ENCODE measurements around the gene MICAL3.

MICAL3 gene

GRCh38 chr22:17774926-17775685 is 249.3 kb downstream of the MICAL3 start:
- Histone ChIP-seq H2AFZ (no peak overlapping the region), H3K9me3 (ENCODE audit: control insufficient read depth, low read length) (no peaks in the 10 kb centered on the region), H3K27me3 (ENCODE audit: control insufficient read depth, insufficient read depth, low read length) (no peaks in the 10 kb centered on the region), H3K4me1 (peaks cover 6% of the 10 kb centered on the region), H3K4me3 (ENCODE audit: low read depth, low read length) (no peak overlapping the region), H3K4me2 (ENCODE audit: low read length) (no peak overlapping the region), H3K36me3 (ENCODE audit: control insufficient read depth, insufficient read depth, low read length) (no peaks in the 10 kb centered on the region), H3K27ac (no peak overlapping the region), H3K79me2 (no peaks in the 10 kb centered on the region), H3K9ac (no peak overlapping the region)
- TF ChIP-seq CTCF (IDR thresholded peaks at IDR 0.05) = no peak

GRCh38 chr22:17774206-17774925 is 250.0 kb downstream of the MICAL3 start, which contains the start of gene BID:
TSS of gene BID (minus strand) at chr22:17774469. CDS start at chr22:17750116, 24,353 bp downstream.
- H3K4me1 ChIP-seq = peaks cover 6% of the 10 kb centered on the region
- H3K4me3 ChIP-seq (ENCODE audit: low read depth, low read length) = peak within 1 kb of the TSS; percentile 24
- H3K9me3 ChIP-seq (ENCODE audit: control insufficient read depth, low read length) = no peaks in the 10 kb centered on the region
- no peak for TF ChIP-seq CTCF (IDR thresholded peaks at IDR 0.05)
- H2AFZ ChIP-seq = peak within 1 kb of the TSS; percentile 60
- H3K4me2 ChIP-seq (ENCODE audit: low read length) = peak within 1 kb of the TSS; percentile 70
- no peaks in the 10 kb centered on the region for H3K79me2 ChIP-seq
- no peaks in the 10 kb centered on the region for H3K36me3 ChIP-seq (ENCODE audit: control insufficient read depth, insufficient read depth, low read length)
- H3K27me3 ChIP-seq (ENCODE audit: control insufficient read depth, insufficient read depth, low read length) = no peaks in the 10 kb centered on the region
- no peak within 1 kb of the TSS for H3K27ac ChIP-seq
- no peak within 1 kb of the TSS for H3K9ac ChIP-seq

- H3K9me3 ChIP-seq (ENCODE audit: control insufficient read depth, low read length) = no peaks in the 10 kb centered on the region
- no peaks in the 10 kb centered on the region for H3K36me3 ChIP-seq (ENCODE audit: control insufficient read depth, insufficient read depth, low read length)
- no peaks in the 10 kb centered on the region for H3K79me2 ChIP-seq
- no peak for TF ChIP-seq CTCF (IDR thresholded peaks at IDR 0.05)
- peak overlapping the region; percentile 24 for H3K4me3 ChIP-seq (ENCODE audit: low read depth, low read length)
- H3K4me1 ChIP-seq = peaks cover 6% of the 10 kb centered on the region
- H3K4me2 ChIP-seq (ENCODE audit: low read length) = peak overlapping the region; percentile 70
- H3K27ac ChIP-seq = no peak overlapping the region
- no peaks in the 10 kb centered on the region for H3K27me3 ChIP-seq (ENCODE audit: control insufficient read depth, insufficient read depth, low read length)
- H3K9ac ChIP-seq = no peak overlapping the region
- H2AFZ ChIP-seq = peak overlapping the region; percentile 60
These were observed 250.7 kb downstream of the MICAL3 start for GRCh38 chr22:17773606-17774205.

GRCh38 chr22:17772958-17773605 is 251.3 kb downstream of the MICAL3 start:
- Histone ChIP-seq H3K9me3 (ENCODE audit: control insufficient read depth, low read length) (no peaks in the 10 kb centered on the region), H3K4me3 (ENCODE audit: low read depth, low read length) (peak overlapping the region; percentile 24), H3K4me1 (peaks cover 6% of the 10 kb centered on the region), H3K27ac (no peak overlapping the region), H3K27me3 (ENCODE audit: control insufficient read depth, insufficient read depth, low read length) (no peaks in the 10 kb centered on the region), H3K9ac (no peak overlapping the region), H3K79me2 (no peaks in the 10 kb centered on the region), H3K4me2 (ENCODE audit: low read length) (peak overlapping the region; percentile 70), H3K36me3 (ENCODE audit: control insufficient read depth, insufficient read depth, low read length) (no peaks in the 10 kb centered on the region), H2AFZ (no peak overlapping the region)
- TF ChIP-seq CTCF (IDR thresholded peaks at IDR 0.05) = no peak
